GM12874 (cell line): Measurements from ENCODE around the gene C19orf85.

Source experiments
- CTCF ChIP-seq: IDR thresholded peaks from 2 replicates; pipeline ENCODE4 v1.5.1; 2011; ENCODE audit warnings: low read depth, mild to moderate bottlenecking, control low read depth, low read length, moderate library complexity; ENCODE audit not compliant: insufficient read depth

C19orf85 gene

GRCh38 chr19:55419624-55420236 lies 44.8 kb downstream of the C19orf85 start:
- no peak for TF ChIP-seq CTCF

- TF ChIP-seq CTCF: no peak
Observed at GRCh38 chr19:55419103-55419502, 45.4 kb downstream of the C19orf85 start.

GRCh38 chr19:55418185-55418584 lies 46.4 kb downstream of the C19orf85 start:
- TF ChIP-seq CTCF: peak; percentile 68
